22Rv1 (cell line): ENCODE measurements around the gene KCNIP4.

Source experiments
- ZFX ChIP-seq: fragments of 450-650 bp; IDR thresholded peaks from 2 replicates; pipeline ENCODE4 v1.6.1; 2017; ENCODE audit warnings: antibody characterized with exemption, borderline replicate concordance
- TF ChIP-seq, protein P1 (sequence below): fragments of 450-650 bp; IDR thresholded peaks from 2 replicates; pipeline ENCODE4 v1.5.1; 2017; ENCODE audit warnings: mild to moderate bottlenecking

DNA sequence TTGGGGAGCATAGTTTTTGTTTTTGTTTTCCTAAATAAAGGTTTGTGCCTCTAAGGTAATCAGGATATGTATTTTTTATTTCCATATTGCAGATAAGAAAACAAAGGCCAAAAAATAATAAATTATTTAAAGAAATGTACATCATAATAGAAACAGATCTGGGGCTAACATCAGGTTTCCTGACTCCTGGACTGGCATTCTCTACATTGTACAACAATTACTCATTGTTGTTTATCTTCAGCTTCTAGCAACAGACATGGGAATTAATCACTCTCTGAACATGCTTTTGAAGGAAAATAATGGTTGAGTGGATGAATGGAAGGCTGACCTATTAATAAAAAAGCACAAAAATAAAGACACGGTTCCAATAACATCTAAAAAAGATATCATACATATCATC lies 146.2 kb downstream of the KCNIP4 start:
- TF ChIP-seq, protein P1, sequence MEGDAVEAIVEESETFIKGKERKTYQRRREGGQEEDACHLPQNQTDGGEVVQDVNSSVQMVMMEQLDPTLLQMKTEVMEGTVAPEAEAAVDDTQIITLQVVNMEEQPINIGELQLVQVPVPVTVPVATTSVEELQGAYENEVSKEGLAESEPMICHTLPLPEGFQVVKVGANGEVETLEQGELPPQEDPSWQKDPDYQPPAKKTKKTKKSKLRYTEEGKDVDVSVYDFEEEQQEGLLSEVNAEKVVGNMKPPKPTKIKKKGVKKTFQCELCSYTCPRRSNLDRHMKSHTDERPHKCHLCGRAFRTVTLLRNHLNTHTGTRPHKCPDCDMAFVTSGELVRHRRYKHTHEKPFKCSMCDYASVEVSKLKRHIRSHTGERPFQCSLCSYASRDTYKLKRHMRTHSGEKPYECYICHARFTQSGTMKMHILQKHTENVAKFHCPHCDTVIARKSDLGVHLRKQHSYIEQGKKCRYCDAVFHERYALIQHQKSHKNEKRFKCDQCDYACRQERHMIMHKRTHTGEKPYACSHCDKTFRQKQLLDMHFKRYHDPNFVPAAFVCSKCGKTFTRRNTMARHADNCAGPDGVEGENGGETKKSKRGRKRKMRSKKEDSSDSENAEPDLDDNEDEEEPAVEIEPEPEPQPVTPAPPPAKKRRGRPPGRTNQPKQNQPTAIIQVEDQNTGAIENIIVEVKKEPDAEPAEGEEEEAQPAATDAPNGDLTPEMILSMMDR: no peak
- TF ChIP-seq ZFX: no peak
